DMS 273 (cell line): ENCODE results near the gene SLC38A10.

Source experiments
- DNase-seq: peaks from one replicate; lab custom pipeline; 2025; ENCODE audit not compliant: unreplicated experiment; lab: John Stamatoyannopoulos, UW

Gene SLC38A10

DNA sequence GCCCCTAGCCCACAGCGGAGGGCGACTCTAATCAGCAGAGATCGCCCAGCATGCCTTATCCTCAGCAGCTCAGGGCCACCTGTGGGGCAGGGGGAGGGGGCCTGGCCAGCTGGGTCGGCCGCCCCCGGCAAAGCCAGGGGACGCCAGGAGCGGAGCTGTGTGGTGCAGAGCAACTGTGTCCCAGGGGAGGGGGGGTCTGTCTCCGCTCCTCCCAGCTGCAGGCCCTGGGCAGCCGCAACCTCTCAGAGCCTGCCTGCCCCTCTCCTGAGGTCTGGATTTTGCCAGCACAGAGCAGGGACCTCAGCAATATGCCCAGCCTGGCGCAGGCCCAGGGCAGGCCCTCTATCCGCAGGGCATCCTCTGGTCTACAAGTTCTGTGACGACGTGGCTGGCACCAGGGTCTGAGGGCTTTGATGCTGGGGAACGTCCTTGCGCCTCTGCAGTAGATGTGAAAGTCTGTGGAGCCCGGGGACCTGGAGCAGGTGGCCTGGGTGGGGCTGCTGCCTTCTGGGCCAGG lies 36.5 kb upstream of the SLC38A10 start:
- DNase-seq, result peak; percentile 45

DNA sequence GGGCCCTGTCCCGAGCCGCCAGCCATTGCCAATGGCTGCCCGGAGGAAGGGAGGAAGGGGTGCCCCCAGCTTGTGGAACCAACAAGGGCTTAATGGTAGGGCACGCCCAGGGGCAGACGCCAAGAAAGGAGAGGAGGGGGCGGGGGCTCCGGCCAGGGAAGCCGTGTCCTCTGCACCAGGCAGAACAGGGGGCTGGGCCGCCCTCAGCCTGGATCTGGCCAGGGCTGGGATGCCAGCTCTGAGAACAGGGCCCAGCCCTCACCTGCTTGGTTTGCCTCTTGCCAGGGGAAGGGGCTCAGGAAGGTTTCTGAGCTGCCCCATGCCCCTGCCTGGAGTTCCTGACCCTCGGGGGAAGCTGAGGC lies 35.8 kb upstream of the SLC38A10 start:
- DNase-seq, result no peak

DNA sequence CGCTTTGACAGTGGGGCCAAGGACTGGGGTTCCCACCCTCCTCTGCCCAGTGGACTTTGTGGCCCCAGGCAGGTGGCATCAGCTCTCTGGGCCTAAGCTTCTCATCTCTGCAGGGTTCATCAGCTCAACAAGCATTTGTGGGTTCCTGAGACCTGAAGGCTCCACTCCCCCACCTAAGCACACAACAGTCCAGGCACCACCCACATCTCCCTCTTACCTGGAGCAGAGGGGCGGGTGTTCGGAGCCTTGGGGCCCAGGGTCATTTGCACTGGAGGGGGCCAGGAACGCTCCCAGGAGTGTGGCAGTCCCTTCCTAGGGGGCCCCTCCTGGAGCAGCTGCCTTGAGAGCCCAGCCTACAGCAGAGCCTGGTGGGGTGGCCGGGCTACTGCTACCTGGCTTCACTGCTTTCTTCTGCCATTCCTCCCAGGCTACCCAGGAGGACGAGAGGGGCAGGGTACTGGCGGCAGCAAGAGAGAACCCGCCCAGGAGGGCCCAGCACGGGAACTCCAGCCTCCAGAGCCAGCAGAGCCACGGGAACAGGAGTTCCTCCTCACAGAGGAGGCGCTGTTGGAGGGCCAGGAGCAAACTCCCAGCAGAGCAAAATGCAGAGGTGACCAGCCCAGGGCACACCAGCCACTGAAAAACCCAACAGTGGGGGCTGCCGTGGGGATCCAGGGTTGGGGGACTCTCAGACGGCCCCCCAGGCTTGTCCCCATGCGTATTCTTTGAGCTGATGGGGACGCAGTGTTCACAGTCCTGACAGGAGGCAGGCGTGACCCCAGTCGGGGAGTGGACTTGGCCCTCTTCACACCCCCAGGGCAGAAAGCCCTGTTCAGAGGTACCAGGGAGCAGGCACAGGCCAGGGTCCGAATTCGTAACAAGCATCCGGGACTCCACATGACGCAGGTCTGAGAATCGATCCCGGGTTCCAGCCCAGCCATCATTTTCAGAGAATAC lies 35.1 kb upstream of the SLC38A10 start:
- peak; percentile 41 for DNase-seq

DNA sequence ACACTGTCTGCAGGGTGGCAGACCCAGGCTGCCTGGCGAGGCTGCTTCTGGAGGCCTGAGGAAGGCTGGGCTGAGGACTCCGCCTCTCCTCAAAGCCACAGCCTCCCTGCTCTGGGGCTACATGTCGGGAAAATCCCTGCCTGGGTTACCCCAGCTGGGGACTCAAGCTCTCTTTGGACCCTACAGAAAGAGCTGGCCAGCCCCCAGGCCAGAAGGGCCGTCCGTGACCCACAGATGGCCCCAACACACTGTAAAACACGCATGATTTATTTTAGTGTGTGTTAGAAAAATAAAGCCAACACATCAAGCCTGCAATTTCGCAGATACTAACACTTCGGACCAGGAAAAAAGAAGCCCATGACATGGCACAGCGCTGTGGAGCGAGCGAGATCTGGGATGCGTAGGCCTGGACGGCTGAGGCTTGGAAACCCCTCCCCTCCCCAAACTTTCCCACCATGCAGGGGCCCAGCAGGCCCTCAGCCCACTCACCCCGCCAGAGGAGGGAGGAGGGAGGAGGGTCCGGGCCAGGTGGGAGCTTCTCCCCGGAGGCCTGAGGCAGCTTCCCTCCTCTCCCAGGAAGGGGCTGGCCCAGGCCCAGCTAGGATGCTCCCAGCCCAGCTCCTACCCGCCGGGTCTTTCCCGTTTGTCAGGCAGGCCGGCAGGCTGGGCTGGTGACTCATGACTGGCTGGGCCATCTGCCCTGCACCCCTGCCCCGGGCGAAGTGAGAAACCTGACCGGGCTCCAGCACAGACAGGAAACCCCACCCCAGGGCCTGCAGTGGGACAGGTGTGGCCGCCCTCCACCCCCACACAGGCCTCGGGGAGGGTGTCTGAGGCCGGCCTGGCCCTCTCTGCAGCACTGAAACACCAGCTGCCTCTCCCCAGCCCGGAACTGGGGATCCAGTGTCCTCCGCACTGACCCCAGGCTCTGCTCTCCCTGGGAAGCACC lies 34.1 kb upstream of the SLC38A10 start:
- peak; percentile 97 for DNase-seq

DNA sequence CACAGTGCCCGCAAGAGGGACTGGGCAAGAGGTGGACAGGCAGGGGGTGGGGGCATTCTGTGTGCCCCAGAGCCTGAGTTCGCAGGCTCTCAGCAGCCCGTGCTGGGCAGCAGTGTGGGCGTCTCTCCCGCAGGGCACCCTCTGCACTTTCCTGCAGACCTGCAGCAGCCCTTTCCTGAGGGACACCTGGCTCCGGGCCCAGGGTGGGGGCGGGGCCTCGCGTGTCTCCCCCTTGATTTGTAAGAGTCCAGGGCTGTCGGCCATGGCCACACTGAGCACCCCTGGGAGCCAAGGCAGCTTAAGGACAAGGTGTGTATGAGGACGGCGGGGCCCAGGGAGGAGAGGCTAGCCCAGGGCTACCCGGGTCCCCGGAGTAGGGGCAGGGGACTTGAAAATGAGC lies 33.4 kb upstream of the SLC38A10 start:
- DNase-seq, result no peak

DNA sequence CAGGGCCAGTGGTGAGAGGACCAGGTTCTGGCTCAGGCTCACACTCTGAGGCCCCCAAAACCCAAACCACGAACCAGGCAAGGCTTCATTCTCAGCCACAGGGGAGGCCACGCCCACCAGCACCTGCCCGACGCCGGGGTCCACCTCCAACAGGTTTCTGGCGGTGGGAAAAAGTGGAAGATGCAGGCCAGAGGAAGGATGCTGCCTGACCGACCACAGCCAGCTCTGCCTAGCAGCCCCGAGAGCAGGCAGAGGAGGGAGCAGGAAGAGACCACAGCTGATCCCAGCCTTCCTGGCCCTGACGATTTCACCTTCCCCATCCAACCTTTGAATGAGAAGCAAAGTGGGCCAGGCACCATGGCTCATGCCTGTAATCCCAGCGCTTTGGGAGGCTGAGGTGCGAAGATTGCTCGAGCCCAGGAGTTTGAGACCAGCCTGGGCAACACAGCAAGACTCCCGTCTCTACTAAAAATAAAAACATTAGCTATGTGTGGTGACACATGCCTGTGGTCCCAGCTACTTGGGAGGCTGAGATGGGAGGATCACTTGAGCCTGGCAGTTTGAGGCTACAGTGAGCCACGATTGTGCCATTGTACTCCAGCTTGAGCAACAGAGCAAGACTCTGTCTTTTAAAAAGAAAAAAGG lies 30.7 kb upstream of the SLC38A10 start:
- DNase-seq, result no peak

DNA sequence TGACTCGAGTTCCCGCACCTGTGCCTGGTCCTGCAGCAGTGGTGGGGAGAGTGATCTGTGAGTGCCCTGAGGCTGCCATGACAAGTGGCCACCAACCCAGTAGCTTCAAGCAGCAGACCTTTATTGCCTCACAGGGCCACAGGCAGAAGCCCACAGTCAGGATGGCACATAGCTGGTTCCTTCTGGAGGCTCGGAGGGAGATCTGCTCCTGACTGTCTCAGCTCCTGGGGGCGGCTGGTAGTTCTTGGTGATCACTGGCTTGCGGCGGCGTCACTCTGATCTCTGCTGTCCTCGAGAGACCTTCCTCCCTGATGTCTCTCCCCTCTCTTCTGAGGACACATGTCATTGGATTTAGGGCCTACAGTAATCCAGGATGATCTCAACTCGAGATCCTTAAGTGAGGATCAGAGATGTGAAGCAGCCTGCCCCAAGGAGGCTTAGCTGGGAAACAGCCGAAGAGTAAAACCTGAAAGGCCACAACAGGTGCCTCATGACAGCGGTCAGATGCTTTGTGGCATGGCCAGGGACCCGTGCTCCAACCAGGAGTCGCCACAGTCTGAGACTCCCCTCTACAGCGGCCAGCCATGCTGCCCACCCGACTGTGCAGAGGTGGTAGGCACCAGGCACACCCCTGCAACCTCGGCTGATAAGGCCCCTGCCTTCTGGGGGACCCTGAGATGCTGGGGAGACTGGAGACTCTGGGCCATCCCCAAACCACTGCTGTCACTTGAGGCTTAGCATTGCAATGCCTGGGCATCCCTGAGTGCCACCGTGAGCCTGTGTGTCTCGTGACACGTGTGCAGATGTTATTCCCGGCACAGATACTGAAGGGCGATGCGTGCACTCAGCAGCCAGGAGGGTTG lies 30.0 kb upstream of the SLC38A10 start:
- no peak for DNase-seq

DNA sequence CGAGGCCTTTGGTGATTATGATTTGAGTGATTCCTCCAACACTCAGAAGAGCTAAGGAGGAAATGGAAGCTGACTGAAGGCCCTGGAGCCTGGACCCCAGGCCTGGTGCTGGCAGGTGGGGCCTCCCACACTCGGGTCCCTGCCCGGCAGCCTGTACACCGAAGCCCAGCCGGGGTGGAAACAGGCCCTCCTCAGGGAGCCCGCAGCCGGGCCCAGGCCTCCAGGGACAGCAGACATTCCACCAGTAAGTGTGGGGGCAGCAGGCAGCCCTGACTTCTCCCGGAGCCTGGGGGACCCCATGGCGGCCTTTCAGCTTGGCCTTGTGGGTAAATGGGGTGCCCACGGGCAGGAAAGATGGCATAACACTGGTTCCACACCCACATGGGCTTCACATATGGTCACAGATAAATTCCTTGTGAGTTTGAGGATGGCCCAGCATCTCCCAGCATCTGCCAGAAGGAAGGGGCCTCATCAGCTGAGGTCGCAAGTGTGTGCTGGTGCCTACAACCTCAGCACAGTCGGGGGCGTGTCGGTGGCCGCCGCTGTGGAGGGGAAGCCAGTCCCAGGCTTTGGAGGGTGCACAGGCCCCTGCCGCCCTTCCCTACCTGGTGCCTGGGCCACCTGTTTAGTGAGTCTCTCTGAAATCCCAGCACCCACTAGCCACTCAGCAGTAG lies 29.2 kb upstream of the SLC38A10 start:
- DNase-seq, result no peak

DNA sequence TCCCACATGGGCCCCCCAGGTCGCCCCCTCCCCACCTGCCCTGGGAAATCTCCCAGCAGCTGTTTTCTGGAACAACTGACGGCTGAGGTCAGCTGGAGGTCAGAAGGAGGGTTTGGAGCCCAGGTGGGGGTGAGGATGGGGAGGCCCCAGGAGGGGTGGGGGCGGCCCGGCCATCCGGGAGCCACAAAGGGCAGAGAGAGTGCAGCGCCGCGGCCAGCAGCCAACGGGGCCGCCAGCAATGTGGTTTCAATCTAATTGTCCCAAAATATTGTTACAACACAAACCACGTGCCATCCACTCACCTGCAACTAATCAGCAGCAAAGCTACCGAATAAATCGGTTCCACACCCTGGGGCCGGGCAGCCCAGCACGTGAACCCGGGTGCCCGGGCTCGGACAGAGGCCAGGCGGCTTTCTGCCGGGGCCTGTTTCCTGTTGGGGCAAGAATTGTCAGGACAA lies 28.3 kb upstream of the SLC38A10 start:
- no peak for DNase-seq

DNA sequence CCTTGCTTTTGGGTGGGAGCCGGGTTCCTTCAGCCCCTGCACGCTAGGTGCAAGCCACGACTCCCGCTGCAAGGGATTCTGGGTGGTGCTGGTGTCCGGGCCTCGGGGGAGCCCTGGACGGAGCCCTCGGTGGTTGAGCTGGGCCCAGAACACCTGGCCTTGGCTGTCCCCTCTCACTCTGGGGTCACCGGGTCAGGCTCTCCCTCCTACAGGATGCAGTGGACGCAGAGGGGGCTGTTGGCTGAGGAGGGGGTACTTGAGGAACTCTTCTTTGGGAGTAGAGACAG lies 27.9 kb upstream of the SLC38A10 start:
- no peak for DNase-seq

DNA sequence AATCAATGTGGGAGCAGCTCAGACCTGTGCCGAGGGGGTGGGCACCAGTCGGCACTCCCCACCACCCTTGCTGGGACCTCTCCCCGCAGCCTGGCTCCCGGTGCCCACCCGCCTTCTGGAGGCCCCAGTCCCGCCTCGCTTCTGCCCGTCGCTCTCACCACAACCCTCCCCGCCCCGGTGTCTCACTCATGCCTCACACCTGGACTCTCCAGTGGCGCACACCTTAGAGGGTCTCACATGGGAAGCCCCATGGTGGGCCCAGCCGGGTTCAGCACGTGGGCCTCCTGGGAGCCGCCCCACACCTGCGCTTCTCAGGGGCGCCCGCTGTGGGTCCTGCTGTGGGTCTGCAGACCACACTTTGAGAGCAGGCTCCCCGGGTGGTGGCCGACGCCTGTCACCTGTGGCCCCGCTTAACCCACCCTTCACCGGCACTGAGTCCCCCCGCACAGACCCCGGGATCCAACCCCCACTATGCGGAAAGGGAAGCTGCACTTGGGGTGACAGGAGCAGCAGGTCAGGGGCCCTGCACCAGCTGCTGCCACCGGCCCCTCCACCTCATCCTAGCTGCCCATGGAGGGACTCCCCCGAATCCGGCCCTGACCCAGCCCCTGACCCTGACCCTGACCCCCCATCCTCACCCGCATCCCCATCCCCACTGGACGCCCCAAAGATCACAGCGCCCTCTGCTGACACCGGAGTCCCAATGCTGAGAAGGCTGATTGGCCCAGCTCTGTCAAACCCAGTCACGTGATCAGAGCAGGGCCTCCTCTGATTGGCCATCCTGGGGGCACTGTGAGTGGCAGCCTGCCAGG lies 27.4 kb upstream of the SLC38A10 start:
- DNase-seq, result peak; percentile 48

DNA sequence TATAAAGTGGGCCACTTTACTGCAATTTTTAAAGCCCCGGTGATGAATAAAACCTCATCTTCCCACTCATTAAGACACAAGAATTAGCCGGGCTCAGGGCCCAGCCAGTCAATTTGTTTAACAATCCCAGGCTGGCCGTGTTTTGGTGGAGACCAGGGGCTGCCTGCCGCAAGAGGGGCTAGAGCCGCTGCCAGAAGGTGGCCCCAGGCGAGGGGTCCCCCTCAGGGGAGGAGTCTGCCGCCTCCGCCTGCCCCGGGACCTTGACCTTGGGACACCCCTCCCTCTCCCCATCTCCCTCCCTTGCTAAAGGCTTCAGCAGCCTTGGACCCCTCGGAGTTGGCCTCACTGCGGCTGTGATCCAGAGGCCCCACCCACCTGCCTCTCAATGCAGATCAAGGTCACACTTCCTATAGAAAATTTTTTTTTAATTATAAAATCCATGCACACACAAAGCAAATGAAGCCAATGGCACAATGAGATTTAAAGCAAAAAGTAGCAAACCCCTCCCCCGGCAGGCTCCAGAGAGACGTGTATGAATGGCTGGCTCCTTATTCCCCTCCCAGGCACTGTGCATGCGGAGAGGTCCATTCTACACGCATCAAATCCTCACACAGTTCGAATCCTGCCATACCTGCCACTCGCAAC lies 23.0 kb upstream of the SLC38A10 start:
- DNase-seq, result no peak

DNA sequence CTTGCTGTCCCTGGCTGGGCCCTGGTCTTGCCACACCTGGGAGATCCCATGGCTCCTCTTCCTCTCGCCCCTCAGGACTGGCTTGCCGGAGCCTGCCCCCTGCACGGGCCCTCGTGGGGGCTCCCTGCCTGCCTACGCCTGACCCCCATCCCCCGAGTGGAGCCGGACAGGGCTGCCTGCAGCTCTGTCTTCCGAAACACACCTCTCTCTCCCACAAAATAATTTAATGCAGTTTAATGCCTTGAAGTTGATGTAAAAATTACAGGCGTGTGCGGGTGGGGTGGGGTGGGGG lies 22.4 kb upstream of the SLC38A10 start:
- no peak for DNase-seq

DNA sequence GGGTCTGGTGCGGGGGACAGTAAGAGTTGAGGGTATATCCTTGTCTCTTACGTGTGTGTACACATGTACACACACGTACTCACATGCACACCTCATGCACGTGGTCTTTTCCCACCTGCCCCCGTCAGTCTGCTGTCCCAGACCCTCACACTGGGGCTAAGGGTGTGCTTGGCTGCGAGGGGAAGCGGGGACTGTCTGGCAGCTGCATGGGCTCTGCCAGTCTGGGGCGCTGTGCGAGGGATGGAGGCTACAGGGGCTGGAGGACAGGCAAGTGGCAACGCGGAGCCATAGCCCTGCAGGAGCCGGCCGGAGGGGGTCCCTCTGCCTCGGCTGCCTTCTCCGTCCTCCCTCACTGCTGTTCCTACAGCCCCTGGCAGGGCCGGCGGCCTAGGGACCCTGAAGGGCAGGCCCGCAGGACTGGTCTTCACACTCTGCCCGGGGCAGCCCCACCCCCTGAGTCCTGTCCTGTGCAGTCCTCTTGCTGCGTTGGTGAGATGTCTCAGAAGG lies 20.8 kb upstream of the SLC38A10 start:
- DNase-seq, result no peak

DNA sequence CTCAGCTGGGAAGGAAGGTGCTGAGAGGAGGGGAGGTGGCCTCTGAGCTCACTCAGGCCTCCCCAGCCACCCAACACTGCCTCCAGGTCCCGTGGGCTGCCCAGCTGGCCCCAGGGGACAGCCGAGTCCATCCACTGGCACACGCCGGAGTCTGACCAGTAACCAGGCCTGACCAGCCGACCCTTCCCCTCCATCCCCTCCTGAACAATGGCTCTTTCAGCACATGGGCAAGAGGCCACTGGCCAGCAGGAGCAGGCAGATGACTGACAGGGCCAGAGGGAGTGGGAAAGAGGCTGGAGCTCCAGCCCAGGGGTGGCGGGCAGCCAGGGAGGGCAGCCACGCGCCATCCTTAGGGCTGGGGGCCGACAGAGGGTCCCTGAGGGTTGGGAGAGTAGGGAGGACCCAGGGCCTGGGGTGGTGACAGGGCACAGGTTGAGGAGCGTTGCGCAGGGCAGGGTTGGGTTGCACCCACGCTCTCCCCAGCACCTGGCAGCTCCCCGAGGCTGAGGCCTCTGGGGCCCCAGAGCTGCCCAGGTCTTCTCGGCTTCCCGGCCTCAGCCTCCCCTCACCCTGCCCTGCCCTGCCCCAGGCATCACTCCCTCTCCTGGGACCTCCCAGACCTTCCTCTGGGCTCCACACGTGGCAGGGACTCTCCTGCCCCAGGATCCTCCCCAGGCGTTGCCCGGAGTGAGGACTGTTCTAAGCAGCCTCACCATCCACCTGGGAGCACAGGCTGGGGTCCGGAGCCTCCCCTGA lies 20.2 kb upstream of the SLC38A10 start:
- DNase-seq, result no peak

DNA sequence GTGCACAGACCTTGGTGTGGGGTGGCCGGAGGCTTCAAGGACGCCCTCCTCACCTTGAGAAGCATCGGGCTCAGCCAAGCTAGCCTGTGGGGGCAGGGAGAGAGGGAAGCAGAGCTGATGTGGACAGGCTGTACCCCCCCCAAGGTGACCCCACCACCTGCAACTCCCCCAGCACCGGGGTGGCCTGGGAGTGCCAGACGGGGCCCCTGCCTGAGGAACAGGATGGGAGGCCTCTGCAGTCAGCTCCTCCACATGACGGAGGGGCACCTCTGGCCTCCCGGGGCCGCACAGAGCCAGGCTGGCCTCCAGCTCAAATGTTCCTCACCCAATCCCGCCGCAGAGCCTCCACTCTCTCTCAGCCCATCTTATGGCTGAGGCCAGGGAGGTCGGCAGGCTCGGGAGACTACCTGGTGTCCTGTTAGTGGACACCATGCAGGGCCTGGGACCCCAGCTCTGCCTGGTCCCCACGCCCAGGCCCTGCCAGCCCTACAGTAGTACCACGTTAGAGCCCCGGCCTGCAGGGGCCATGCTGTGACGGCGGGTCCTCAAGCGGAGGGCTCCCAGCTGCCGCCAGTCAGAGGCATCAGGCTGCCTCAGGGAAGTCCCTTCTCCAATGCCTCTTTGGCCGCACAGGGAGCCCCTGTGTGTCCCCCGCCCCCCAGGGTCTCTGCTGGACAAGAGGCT lies 19.4 kb upstream of the SLC38A10 start:
- DNase-seq, result no peak

DNA sequence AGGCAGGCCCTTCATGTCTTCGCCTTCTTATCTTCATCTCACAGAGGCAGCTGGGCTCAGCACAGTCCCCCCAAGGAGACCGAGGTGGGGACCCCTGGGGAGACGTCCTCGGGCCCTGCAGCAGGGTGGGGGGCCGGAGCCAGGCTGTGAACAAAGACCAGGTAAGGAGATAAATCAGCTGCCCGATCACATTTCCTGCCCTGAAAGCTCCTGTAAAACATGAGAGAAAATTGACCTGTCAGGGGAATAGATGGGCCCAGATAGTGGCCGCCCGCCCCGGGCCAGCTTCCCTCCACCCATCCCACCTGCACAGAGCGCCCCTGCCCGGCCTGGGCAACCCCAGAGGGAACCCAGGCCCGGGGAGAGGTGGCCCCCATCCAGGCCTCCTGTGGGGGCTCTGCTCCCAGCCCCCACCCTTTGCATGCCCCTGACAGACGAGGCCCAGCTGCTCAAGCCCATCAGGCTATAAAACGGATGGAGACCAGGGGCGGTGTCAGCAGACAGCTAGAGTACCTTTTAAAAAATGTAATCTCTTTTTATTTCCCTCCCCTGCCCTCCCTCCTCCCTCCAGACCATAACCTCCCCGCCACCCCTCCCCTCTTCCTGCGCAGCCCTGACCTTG lies 18.8 kb upstream of the SLC38A10 start:
- DNase-seq, result no peak
